ENCODE measurements around the gene SUCO.
A peak's percentile ranks its signal among the peaks of the same experiment; 100 is the strongest.

SUCO gene

GRCh38 chr1:172517545-172517944 lies 15.4 kb upstream of the SUCO start:
- DNase-seq, result no peak

DNA sequence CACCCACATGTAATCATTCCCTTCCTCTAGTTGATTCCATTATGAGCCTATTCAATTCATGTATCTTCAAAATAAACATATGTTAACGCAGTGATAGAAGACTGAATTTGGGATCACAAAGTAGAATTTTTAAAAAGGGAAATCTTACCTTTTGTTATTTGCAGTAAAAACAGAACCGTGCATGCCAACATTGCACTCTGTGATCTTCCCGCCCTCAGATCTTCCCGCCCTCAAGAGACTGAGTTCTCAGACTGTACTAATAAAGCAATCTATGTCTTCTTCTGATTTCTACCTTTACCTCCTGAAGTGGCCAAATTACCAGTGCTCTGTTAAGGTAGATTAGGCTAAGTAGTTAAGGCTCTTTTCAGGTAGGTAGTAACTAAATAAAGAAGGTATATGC lies 3.6 kb upstream of the SUCO start:
- no peak for DNase-seq

- no peak for DNase-seq
Measured at GRCh38 chr1:172530000-172530399, 3.0 kb upstream of the SUCO start.

DNA sequence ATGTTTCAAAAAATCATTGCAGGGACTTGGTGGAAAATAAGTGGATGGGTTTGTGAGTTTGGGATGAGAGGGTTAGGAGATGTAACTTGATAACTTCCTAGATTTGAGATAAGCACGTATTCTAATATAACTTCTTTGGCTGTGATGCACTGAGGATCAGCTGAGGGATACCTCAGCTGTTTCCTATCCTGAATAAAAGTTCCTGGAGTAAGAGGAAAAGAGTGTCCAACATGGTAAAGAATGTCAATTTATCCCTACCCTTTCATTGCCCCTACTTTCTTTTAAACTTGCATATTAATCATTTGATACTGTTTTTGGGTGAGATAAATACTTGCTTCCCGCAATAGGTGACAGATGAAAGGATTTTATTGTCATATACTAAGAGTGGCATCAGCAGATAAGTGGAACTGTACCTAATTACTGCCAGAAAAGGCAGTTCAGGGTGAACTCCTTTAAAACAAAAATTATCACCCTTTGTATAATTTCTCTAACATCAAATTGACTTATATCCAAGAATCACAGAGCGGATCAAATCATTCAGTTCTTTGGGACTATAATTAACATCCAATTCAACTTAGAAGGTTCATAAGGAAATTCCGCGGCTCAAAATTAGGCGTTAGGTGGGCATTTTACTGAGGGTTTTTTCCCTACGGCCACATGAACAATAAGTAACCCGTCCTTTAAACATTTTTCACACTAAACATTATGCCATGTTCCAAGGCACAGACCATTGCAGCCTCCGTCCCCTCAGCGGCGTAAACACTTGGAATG lies 1.4 kb upstream of the SUCO start:
- DNase-seq, result no peak

- peak; percentile 81 to 82 for DNase-seq
Measured at GRCh38 chr1:172532183-172532699, 709 bp upstream of the SUCO start.

DNA sequence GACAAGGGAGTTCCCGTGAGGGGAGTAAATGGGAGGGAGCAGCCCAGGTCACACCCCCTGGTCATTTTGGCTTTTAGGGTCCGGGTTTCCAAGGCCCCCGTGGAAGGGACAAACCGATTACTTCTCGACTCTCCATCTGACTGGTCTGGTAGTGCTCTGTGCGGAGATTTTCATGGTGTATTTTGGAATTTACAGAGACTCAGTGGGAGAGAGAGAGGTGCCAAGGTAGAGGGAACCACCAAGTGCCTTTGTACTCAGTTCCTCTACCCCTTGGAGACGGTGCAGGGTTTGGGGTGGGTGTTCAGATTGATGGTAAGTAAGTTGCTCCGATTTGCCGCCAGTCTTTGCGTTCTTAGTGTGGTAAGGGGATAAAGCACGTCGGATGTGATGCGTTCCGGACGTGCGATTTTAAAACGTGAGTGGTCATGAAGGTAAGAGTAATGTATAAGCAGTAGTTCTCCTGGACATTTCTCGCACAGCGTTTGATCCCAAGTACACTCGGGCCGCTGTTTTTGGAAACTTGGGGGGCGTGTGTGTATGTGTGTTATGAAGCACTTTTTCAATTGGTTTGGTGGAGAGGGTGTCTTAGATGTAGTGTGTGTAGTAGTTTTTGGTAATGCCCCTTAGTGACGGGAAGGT lies 682 bp downstream of the SUCO start:
- peak; percentile 9 to 10 for DNase-seq

DNA sequence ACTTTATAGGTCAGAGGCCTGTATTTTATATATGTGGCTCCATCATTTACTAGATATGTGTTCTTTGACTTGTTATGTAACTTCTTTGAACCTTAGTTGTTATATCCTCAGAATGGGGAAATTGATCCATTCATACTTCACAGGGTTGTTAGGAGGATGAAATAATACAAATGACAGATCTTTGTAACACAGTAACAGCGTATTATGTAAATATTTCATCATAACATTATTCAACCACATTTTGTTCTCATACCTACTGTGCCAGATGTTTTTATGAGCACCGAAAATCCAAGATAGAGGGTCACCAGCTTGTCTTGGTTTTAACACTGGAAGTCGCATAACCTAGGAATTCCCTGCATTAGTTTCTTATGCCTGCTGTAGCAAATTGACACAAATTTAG lies 3.3 kb downstream of the SUCO start:
- no peak for DNase-seq

- no peak for DNase-seq
Measured at GRCh38 chr1:172537366-172537765, 4.4 kb downstream of the SUCO start.

- DNase-seq, result no peak
Measured at GRCh38 chr1:172537827-172538391, 5.0 kb downstream of the SUCO start.

- no peak for DNase-seq
Measured at GRCh38 chr1:172540635-172541034, 7.7 kb downstream of the SUCO start.

DNA sequence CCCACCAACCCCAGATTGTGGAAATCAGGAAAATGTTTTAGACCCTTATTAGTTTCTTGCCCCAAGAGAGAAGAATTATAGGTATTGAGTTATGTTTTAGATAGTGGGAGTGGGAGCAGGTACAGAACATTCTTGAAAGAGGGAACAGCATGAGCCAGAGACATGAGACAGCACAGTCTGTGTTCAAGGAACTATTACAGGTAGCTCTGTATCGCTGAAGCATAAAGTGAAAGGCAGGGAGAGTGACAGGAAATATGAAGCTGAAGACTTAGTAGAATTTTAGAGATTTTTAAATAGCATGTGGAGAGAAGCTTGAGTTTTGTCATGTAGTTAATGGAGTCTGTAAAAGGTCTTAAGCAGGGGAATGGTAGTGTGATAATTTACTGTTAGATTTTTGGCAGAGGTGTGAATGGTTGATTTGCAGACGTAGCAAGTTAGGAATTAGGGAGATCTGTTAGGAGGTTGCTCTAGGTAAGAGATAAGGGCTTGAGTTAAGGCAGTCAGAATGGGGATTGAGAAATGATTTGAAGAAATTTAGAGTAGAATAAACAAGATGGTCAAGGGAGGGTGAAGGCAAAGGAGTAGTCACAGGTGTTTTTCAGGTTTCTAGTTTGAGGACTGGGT lies 11.6 kb downstream of the SUCO start:
- no peak for DNase-seq

DNA sequence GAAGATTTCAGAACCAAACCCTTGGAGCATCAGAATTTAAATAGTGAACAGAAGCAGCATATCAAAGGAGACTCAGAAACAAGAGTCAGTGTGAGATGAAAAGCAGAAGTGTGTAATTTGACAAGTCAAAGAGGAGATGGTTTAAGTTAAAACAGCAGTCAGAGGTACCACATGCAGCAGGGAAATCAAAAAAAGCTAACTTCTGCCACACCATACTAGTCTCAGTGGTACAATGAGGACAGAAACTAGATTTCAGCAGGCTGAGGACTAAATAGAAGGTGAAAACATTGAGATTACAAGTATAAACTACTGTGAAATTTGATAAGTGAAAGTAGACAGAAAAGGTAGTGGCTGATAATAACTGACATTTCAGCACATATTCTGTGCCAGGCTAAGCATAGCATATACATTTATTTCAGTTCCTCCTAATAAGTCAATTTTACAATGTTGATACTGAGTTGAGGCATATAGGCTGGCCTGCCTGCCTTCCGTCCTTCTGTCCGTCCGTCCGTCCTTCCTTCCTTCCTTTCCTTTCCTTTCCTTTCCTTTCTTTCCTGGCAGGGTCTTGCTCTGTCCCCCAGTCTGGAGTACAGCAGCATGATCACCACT lies 12.6 kb downstream of the SUCO start:
- no peak for DNase-seq

DNA sequence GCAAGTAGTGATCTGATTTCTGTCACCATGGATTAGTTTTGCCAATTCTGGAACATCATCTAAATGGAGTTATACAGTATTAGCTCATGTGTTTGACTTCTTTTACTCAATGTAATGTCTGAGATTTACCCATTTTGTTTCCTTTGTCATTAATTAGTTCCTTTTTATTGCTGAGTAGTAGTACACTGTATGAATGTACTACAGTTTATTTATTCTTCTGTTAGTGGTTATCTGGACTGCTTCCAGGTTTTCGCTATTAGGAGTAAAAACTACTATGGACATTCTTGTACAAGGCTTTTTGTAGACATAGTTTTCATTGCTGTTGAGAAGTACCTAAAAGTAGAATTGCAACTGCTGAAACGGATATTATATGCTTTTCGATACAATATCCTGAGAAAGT lies 14.1 kb downstream of the SUCO start:
- no peak for DNase-seq

GRCh38 chr1:172549621-172550280 lies 16.8 kb downstream of the SUCO start:
- DNase-seq, result no peak

DNA sequence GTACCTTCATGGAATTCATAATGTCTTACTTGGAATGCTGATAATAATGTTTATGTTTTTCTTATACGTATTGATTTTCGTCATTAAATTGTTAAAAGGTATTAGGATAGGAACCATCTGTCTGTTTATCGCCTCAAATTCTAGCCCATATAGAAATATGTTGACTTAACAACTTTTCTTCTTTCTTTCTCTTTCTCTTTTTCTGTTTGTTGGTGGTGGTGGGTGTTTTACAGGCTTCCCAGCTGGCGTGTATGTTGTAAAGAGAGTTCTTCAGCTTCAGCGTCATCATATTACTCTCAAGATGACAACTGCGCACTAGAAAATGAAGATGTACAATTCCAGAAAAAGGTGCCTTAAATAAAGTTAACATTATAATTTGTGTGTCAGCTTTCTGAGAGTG lies 18.3 kb downstream of the SUCO start:
- DNase-seq, result no peak

DNA sequence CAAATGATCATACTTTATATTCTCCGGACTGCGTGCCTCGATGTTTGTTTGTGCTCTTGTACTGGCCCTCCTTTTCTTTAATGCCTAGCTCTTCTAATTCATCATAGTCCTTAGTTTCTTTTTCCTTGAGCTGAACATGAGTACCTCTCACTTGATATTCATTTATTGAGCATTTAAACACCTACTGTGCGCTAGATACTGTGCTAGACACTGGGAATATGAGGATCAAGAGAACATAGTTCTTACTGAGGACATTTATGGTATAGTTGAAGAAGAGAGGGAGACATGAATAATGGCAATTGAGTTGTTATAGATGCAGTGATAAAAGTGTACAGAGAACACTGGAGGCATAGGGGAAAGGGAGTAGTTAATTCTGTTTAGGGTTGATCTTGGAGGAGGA lies 22.0 kb downstream of the SUCO start:
- no peak for DNase-seq

DNA sequence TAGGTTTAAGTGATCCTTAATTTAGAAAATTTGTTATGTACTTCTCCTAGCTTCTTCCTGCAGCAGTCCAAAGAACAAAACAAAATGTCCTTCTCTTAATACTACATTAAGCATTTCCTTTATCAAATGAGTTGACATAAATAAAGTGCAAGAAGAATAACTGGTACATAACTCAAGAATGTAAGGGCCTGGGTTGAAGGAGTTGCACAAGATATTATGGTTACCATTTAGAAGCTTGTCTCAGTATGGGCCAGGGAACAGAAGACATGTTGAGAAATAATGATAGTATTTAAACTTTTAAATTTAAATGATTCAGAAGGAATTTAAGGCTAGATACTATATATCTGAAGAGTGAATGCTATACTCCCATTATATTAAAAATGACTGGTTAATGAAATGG lies 23.5 kb downstream of the SUCO start:
- no peak for DNase-seq

- DNase-seq, result no peak
Measured at GRCh38 chr1:172557270-172557669, 24.3 kb downstream of the SUCO start.

DNA sequence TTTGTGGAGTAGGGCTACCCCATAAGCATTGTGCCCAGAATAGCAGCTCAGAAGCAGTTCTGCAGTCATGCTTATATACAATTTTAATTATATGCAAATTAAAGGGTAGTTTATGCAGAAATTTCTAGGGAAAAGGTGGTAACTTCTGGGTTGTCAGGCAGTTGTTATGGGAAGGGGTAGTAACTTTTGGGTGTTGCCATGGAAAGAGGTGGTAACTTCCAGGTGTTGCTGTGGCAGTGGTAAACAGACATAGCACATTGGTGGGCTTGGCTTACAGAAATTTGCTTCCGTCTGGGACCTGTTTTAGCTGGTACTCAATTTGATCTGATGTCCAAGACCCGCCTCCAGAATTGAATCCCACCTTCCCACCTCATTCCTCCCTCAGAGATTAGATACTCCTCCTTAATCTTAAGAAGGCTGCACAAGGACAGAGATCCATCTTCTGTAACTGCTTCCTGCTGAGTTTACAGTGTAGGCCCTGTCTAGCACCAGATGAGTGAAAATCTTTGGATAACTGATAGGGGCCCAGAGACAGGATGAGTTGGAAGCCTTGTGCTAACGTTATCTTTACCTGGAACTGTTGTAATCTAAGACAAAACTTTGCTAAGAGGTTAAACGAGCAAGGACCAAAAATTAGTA lies 26.7 kb downstream of the SUCO start:
- DNase-seq, result no peak

- no peak for DNase-seq
Measured at GRCh38 chr1:172561252-172561651, 28.3 kb downstream of the SUCO start.

- DNase-seq, result no peak
Measured at GRCh38 chr1:172566196-172566997, 33.4 kb downstream of the SUCO start.

Data from activated CD4-positive, alpha-beta T cell treated with anti-CD3 and anti-CD28 coated beads, Interleukin-2, amount 50 U/mL, for 4 hours (primary cell).